H9 (cell line): ENCODE data around the gene SUPT20HL1. TPM values are rescaled to one million over a fixed set of nuclear protein-coding genes. Genes with fewer than 3 reads are reported as not detected.

Experiments
- DNase-seq: peaks from one replicate; pipeline ENCODE4 v3.0.0-alpha.2; 2017
- H2AFZ ChIP-seq: one replicate; pipeline ENCODE4 v1.6.1; 2013; ENCODE audit warnings: mild to moderate bottlenecking, low read length, control low read depth, moderate library complexity
- H2AK5ac ChIP-seq: 2 replicates; pipeline ENCODE4 v1.6.1; 2013; ENCODE audit warnings: low read length, control low read depth, mixed read lengths; ENCODE audit not compliant: insufficient read length
- H2BK120ac ChIP-seq: one replicate; pipeline ENCODE4 v1.6.1; 2013; ENCODE audit warnings: low read depth, mild to moderate bottlenecking, low read length, control low read depth, inconsistent platforms; ENCODE audit not compliant: poor library complexity, severe bottlenecking
- H2BK12ac ChIP-seq: 2 replicates; pipeline ENCODE4 v1.6.1; 2013; ENCODE audit warnings: low read length, control low read depth, mixed read lengths, low read depth; ENCODE audit not compliant: insufficient read length
- H2BK15ac ChIP-seq: 2 replicates; pipeline ENCODE4 v1.6.1; 2013; ENCODE audit warnings: low read depth, low read length, control low read depth
- H2BK20ac ChIP-seq: one replicate; pipeline ENCODE4 v1.6.1; 2013; ENCODE audit warnings: low read depth, mild to moderate bottlenecking, low read length, control low read depth, inconsistent platforms; ENCODE audit not compliant: poor library complexity, severe bottlenecking
- H2BK5ac ChIP-seq: 2 replicates; pipeline ENCODE4 v1.6.1; 2013; ENCODE audit warnings: low read length, control low read depth, mixed read lengths; ENCODE audit not compliant: insufficient read length
- H3K14ac ChIP-seq: 2 replicates; pipeline ENCODE4 v1.6.1; 2013; ENCODE audit warnings: low read length, control low read depth; ENCODE audit not compliant: insufficient read depth
- H3K18ac ChIP-seq: 2 replicates; pipeline ENCODE4 v1.6.1; 2013; ENCODE audit warnings: low read depth, mild to moderate bottlenecking, mixed read lengths, low read length, control low read depth; ENCODE audit not compliant: insufficient read length
- H3K23ac ChIP-seq: 2 replicates; pipeline ENCODE4 v1.6.1; 2013; ENCODE audit warnings: low read length, control low read depth, mixed read lengths, low read depth; ENCODE audit not compliant: insufficient read length
- H3K23me2 ChIP-seq: 2 replicates; pipeline ENCODE4 v1.6.1; 2013; ENCODE audit warnings: low read depth, mild to moderate bottlenecking, mixed read lengths, low read length, control low read depth; ENCODE audit not compliant: insufficient read length, poor library complexity, severe bottlenecking
- H3K27ac ChIP-seq: 2 replicates; pipeline ENCODE4 v1.5.1; 2013; ENCODE audit warnings: low read length, control low read depth, mixed read lengths, low read depth; ENCODE audit not compliant: insufficient read length
- H3K27me3 ChIP-seq: 2 replicates; pipeline ENCODE4 v1.6.1; 2013; ENCODE audit warnings: low read length, control low read depth, inconsistent platforms; ENCODE audit not compliant: insufficient read depth
- H3K4ac ChIP-seq: 2 replicates; pipeline ENCODE4 v1.6.1; 2013; ENCODE audit warnings: low read depth, mild to moderate bottlenecking, control low read depth, inconsistent platforms, low read length, moderate library complexity
- H3K4me1 ChIP-seq: 2 replicates; pipeline ENCODE4 v1.6.1; 2013; ENCODE audit warnings: low read length, control low read depth, inconsistent platforms; ENCODE audit not compliant: insufficient read depth
- H3K4me2 ChIP-seq: 2 replicates; pipeline ENCODE4 v1.6.1; 2013; ENCODE audit warnings: low read length, control low read depth, mixed read lengths; ENCODE audit not compliant: insufficient read length, insufficient read depth
- H3K56ac ChIP-seq: 2 replicates; pipeline ENCODE4 v1.6.1; 2013; ENCODE audit warnings: low read depth, mild to moderate bottlenecking, mixed read lengths, low read length, control low read depth; ENCODE audit not compliant: insufficient read length
- H3K79me1 ChIP-seq: 2 replicates; pipeline ENCODE4 v1.6.1; 2013; ENCODE audit warnings: low read depth, mild to moderate bottlenecking, moderate library complexity, low read length, control low read depth, inconsistent platforms; ENCODE audit not compliant: insufficient read depth, poor library complexity, severe bottlenecking
- H3K79me2 ChIP-seq: 2 replicates; pipeline ENCODE4 v1.6.1; 2013; ENCODE audit warnings: low read length, control low read depth, inconsistent platforms; ENCODE audit not compliant: insufficient read depth
- H3K9ac ChIP-seq: 2 replicates; pipeline ENCODE4 v1.6.1; 2013; ENCODE audit warnings: low read length, control low read depth, mixed read lengths; ENCODE audit not compliant: insufficient read length; ENCODE audit errors: extremely low read depth
- H3K9me3 ChIP-seq: one replicate; pipeline ENCODE4 v1.6.1; 2013; ENCODE audit warnings: low read depth, low read length, inconsistent platforms; ENCODE audit not compliant: control insufficient read depth
- H3T11ph ChIP-seq: one replicate; pipeline ENCODE4 v1.6.1; 2013; ENCODE audit warnings: mild to moderate bottlenecking, low read length, control low read depth, inconsistent platforms
- H4K20me1 ChIP-seq: one replicate; pipeline ENCODE4 v1.6.1; 2013; ENCODE audit not compliant: control insufficient read depth, insufficient read length, insufficient read depth
- H4K5ac ChIP-seq: 2 replicates; pipeline ENCODE4 v1.6.1; 2013; ENCODE audit warnings: low read depth, mild to moderate bottlenecking, mixed read lengths, low read length, control low read depth; ENCODE audit not compliant: insufficient read length
- H4K8ac ChIP-seq: replicated peaks from 2 replicates; pipeline ENCODE4 v1.6.1; 2013; ENCODE audit warnings: low read length, control low read depth, mixed read lengths, low read depth; ENCODE audit not compliant: insufficient read length
- H4K91ac ChIP-seq: 2 replicates; pipeline ENCODE4 v1.6.1; 2013; ENCODE audit warnings: low read depth, mild to moderate bottlenecking, moderate library complexity, mixed read lengths, low read length, control low read depth; ENCODE audit not compliant: insufficient read length
- H3K27ac Mint-ChIP-seq, 3 experiments: 2 replicates in 2 of 3; 3 replicates in 1 of 3; pipeline ENCODE4 v1.8.0; 2020 to 2021; ENCODE audit warnings: mixed read lengths in 3 of 3, mild to moderate bottlenecking in 1 of 3, moderate library complexity in 1 of 3
- H3K27me3 Mint-ChIP-seq: 2 replicates; pipeline ENCODE4 v1.8.0; 2021; ENCODE audit warnings: low read depth, mild to moderate bottlenecking, moderate library complexity, mixed read lengths
- H3K36me3 Mint-ChIP-seq, 3 experiments: 2 replicates in 2 of 3; 3 replicates in 1 of 3; pipeline ENCODE4 v1.8.0; 2020 to 2021; ENCODE audit warnings: low read depth in 3 of 3, mixed read lengths in 3 of 3; ENCODE audit not compliant: insufficient read depth in 1 of 3
- H3K4me1 Mint-ChIP-seq, 2 experiments: 2 replicates each; pipeline ENCODE4 v1.8.0; 2020; ENCODE audit warnings: mixed read lengths in 2 of 2
- H3K4me3 Mint-ChIP-seq, 2 experiments: 2 replicates in 1 of 2; 3 replicates in 1 of 2; pipeline ENCODE4 v1.8.0; 2020 to 2021; ENCODE audit warnings: mild to moderate bottlenecking in 2 of 2, mixed read lengths in 2 of 2, moderate library complexity in 1 of 2
- H3K9me3 Mint-ChIP-seq, 2 experiments: 2 replicates in 1 of 2; 3 replicates in 1 of 2; pipeline ENCODE4 v1.8.0; 2020; ENCODE audit warnings: mild to moderate bottlenecking in 2 of 2, mixed read lengths in 2 of 2, moderate library complexity in 1 of 2
- CTCF ChIP-seq: fragments of 200-600 bp; sonication (generic); conservative IDR thresholded peaks from 3 replicates; pipeline ENCODE4 v1.8.0; 2021; ENCODE audit warnings: antibody characterized with exemption, mild to moderate bottlenecking
- WGBS: extraction: QIAGEN DNeasy Blood & Tissue Kit; methylation state at CpG from one replicate; pipeline ENCODE4 v1.1.7; 2013; ENCODE audit warnings: missing lambda C conversion rate, low lambda C conversion rate, mixed read lengths; ENCODE audit not compliant: insufficient read length; ENCODE audit errors: extremely low coverage; 5-methylcytosine and 5-hydroxymethylcytosine counted together
- total RNA-seq: library from RNA; stranded (reverse); gene quantifications from 2 replicates; pipeline ENCODE4 v1.2.1, GENCODE V29; 2021

The SUPT20HL1 gene
- total RNA-seq, 1 experiment from 2014 or later = not detected

- H3K4me3 Mint-ChIP-seq = no peak overlapping the region
- Histone ChIP-seq H3K9me3 (no peaks in the 10 kb centered on the region), H3K23me2 (no peaks in the 10 kb centered on the region), H3K4me2 (no peak overlapping the region), H3K4ac (no peak overlapping the region), H3K56ac (no peak overlapping the region), H3T11ph (no peak overlapping the region), H3K18ac (no peak overlapping the region), H2AFZ (no peak overlapping the region), H3K14ac (no peak overlapping the region), H3K79me2 (no peaks in the 10 kb centered on the region), H3K23ac (no peak overlapping the region), H3K27ac (no peak overlapping the region), H2BK20ac (no peak overlapping the region), H3K79me1 (no peaks in the 10 kb centered on the region), H3K9ac (no peak overlapping the region), H4K91ac (no peak overlapping the region), H4K20me1 (no peaks in the 10 kb centered on the region), H2BK15ac (no peak overlapping the region), H2BK5ac (no peak overlapping the region), H2BK12ac (no peak overlapping the region), H2BK120ac (no peak overlapping the region), H2AK5ac (no peak overlapping the region), H4K5ac (no peak overlapping the region), H4K8ac (no peak overlapping the region), H3K4me1 (no peaks in the 10 kb centered on the region), H3K27me3 (no peaks in the 10 kb centered on the region)
- H3K9me3 Mint-ChIP-seq = no peaks in the 10 kb centered on the region
- no peaks in the 10 kb centered on the region; the same call in 1 of the 2 replicates for H3K27me3 Mint-ChIP-seq
- no peak for TF ChIP-seq CTCF
- no CpG with 5 or more reads among the region's 4 CpGs for WGBS
- no peaks in the 10 kb centered on the region for H3K36me3 Mint-ChIP-seq
- DNase-seq = no peak
- no peaks in the 10 kb centered on the region for H3K4me1 Mint-ChIP-seq
- H3K27ac Mint-ChIP-seq = no peak overlapping the region
Measured at GRCh38 chrX:24321741-24322395, 38.6 kb upstream of the SUPT20HL1 start.
